GM19240 (cell line): ENCODE measurements around the gene DISP2.

Experiments used
- DNase-seq: peaks from one replicate; pipeline ENCODE4 v3.0.0; 2011; ENCODE audit warnings: low spot score; ENCODE audit not compliant: insufficient read length

The DISP2 gene

DNA sequence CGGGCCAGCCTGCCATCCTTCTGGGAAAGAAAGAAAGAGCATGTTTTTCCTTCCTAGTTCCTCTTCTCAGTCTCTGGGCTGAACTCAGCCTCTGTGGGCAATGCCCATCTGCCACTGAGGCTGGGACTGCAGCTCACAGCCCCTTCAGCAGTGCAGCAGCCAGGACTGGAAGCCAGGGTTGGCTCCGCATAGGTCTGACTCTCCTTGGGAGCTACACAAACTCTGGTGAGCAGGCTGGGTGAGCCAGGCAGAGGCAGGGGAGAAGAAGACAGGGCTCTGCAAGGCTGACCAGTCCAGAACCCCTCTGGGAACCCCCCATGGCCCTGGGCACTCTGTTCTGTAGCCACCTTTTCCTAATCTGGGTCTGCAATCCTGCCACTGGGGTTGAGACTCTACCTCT is 3.6 kb downstream of the DISP2 start:
- no peak for DNase-seq

DNA sequence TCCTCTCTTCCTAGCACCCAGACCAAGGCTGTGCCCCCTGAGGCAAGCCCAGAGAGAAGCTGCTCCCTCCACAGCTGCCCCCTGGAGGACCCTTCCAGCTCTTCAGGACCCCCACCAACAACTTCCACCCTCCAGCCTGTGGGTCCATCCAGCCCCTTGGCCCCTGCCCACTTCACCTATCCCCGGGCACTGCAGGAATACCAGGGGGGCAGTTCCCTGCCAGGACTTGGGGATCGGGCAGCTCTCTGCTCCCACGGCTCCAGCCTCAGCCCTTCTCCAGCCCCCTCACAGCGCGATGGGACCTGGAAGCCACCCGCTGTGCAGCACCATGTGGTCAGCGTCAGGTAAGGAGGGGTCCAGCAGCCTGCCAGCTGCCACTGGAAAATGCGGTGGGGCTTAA is 5.6 kb downstream of the DISP2 start:
- no peak for DNase-seq

DNA sequence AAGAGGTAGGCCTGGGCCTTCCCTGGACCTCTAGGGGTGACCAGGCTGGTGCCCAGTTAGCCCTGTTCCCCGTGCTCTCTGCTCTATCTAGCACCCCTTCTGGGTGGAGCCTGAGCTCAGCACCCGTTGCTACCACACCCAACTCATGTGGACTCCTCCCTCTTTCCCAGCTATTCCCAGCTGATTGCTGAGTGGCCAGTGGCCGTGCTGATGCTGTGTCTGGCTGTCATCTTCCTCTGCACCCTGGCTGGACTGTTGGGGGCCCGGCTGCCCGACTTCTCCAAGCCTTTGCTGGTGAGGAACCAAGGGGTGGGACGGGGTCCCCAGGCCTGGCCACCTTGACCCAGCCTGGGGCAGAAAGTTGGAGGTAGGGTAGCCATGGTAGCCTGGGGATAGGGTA is 6.2 kb downstream of the DISP2 start:
- no peak for DNase-seq

DNA sequence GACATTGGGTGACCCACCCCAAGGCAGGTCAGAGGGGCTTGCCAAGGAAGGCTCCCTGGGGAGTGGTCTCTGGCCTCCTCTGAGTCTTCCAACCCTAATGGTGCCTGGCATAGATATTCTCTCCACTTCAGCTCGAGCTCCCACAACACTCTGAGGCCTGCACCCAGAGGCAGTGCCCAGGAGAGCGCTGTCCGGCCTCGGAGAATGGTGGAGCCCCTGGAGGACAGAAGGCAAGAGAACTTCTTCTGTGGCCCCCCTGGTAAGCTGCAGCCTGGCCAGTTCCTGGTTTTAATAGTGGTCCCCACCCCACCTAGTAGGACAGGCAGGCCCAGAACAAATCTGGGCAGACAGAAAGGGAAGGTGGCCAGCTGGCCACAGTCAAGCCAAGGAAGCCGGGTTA is 7.0 kb downstream of the DISP2 start:
- DNase-seq: no peak

DNA sequence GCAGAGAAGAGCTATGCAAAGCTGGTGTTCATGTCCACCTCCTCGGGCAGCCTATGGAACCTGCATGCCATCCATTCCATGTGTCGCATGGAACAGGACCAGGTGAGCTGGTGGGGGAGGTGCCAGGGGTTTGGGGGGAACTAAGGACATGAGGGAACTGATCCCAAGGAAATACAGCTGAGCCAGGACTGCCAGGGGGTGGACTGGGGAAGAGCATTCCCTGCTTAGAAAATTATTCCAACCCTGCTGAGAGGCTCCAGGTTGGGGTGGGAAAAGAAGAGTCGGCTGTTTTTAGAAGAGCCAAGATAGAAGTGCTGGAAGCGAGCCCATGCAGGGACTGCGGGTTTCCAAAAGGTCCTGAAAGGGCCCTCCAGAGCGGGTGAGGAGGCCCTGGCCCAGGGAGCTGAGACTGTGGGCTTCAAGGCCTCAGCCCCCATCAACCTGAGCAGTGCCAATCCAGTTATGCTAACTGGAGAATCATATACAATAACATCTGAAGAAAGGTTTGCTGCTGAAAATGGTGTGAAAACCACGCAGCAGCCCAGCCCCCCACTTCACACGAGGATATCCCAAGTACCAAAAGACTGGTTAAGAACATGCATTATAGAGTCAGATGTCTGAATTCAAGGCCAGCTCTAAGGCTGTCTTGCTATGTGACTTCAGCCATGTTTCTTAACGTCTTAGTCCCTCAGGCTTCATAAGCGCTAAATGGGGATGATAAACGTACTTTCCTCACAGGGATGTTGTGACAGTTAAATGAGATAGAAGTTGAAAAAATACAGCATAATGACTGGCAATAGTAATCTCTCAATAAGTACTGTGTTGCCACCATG is 7.8 kb downstream of the DISP2 start:
- DNase-seq: no peak

DNA sequence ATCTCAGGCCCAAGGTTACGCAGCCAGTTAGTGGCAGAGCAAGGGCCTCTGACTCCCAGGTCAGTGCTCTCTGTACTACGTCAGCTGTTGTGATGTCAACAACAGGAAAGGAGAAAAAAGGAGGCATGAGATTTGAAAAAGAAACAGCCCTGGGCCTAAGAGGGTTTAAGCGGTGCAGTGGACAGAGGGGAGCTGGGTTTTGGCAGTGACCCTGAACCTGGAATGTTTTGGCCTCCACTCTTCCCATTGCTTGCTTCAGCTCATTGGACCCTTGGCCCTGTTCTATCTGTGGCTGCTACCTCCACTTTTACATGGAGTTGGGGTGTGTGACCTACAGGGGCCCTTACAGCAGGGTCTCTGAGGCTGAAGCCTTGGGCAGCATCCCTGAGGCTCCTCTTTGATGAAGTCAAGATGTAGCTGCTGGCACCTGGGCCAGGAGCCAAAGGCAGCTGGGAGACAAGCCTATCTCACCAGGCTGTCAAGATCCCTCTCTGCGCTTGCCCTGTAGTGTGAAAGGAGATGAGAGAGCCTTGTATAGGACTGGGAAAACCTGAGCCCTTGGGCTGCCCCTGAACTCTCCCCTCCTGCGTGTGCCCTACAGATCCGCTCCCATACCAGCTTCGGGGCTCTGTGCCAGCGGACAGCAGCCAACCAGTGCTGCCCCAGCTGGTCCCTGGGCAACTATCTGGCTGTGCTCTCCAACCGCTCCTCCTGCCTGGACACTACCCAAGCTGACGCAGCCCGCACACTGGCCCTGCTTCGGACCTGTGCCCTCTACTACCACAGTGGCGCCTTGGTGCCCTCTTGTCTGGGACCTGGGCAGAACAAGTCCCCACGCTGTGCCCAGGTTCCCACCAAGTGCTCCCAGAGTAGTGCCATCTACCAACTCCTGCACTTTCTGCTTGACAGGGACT is 8.7 kb downstream of the DISP2 start:
- DNase-seq: no peak

DNA sequence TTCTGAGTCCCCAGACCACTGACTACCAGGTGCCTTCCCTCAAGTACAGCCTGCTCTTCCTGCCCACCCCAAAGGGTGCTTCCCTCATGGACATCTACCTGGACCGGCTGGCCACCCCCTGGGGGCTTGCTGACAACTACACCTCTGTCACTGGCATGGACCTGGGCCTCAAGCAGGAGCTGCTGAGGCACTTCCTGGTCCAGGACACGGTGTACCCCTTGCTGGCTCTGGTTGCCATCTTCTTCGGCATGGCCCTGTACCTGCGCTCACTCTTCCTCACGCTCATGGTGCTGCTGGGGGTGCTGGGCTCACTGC is 9.3 kb downstream of the DISP2 start:
- no peak for DNase-seq

DNA sequence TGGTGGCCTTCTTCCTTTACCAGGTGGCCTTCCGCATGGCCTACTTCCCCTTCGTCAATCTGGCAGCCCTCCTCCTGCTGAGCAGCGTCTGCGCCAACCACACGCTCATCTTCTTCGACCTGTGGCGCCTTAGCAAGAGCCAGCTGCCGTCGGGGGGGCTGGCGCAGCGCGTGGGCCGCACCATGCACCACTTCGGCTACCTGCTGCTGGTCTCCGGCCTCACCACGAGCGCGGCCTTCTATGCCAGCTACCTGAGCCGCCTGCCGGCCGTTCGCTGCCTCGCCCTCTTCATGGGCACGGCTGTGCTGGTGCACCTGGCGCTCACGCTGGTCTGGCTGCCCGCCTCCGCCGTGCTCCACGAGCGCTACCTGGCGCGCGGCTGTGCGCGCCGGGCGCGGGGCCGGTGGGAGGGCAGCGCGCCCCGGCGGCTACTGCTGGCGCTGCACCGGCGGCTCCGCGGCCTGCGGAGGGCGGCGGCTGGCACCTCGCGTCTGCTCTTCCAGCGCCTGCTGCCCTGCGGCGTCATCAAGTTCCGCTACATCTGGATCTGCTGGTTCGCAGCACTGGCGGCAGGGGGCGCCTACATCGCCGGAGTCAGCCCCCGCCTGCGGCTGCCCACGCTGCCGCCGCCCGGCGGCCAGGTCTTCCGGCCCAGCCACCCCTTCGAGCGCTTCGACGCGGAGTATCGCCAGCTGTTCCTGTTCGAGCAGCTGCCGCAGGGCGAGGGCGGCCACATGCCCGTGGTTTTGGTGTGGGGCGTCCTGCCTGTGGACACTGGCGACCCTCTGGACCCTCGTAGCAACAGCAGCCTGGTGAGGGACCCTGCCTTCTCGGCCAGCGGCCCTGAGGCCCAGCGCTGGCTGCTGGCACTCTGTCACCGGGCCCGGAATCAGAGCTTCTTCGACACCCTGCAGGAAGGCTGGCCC is 9.9 kb downstream of the DISP2 start:
- peak; percentile 83 for DNase-seq

DNA sequence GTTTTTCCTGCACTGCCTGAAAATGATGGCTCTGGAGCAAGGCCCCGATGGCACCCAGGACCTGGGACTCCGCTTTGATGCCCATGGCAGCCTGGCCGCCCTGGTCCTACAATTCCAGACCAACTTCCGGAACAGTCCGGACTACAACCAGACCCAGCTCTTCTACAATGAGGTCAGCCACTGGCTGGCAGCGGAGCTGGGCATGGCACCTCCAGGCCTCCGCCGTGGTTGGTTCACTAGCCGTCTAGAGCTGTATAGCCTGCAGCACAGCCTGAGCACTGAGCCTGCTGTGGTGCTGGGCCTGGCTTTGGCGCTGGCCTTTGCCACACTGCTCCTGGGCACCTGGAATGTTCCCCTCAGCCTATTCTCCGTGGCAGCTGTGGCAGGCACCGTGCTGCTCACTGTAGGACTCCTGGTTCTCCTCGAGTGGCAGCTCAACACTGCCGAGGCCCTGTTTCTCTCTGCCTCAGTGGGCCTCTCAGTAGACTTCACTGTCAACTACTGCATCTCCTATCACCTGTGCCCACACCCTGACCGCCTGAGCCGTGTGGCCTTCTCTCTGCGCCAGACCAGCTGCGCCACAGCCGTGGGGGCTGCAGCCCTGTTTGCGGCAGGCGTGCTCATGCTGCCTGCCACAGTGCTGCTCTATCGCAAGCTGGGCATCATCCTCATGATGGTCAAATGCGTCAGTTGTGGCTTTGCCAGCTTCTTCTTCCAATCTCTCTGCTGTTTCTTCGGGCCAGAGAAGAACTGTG is 10.9 kb downstream of the DISP2 start:
- DNase-seq: no peak

DNA sequence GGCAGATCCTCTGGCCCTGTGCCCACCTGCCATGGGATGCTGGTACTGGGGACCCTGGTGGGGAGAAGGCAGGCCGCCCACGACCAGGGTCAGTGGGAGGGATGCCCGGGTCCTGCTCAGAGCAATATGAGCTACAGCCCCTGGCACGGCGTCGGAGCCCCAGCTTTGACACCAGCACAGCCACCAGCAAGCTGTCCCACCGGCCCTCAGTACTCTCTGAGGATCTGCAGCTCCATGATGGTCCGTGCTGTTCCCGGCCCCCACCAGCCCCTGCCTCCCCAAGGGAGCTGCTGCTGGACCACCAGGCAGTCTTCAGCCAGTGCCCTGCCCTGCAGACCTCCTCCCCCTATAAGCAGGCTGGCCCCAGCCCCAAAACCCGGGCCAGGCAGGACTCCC is 11.5 kb downstream of the DISP2 start:
- DNase-seq: no peak

DNA sequence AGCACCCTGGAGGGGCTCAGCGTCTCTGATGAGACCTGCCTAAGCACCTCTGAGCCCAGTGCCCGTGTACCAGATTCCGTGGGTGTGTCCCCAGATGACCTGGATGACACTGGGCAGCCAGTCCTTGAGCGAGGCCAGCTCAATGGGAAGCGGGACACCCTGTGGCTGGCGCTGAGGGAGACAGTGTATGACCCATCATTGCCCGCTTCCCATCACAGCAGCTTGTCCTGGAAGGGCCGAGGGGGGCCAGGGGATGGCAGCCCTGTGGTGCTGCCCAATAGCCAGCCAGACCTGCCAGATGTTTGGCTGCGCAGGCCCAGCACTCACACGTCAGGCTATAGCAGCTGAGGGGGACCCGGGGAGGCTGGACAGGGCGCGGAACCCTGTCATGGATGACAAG is 12.0 kb downstream of the DISP2 start:
- no peak for DNase-seq

DNA sequence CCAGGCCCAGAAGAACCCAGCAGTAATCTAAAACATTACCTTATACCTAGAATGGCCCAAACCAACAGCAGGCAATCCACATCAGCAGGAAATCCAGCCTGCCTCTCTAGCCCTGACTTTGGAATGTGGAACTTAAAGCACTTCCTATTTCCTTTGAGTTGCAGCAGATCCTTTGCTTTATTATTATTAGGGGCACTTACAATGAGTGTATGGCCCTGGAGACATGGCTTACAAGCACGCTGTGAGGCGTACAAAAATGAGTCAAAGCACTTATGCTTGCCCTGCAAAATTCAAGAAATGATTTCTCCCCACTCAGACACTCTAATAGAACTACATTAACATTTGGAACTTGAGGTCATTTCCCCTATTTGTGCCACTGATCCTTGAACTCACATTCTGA is 15.0 kb downstream of the DISP2 start:
- DNase-seq: no peak

DNA sequence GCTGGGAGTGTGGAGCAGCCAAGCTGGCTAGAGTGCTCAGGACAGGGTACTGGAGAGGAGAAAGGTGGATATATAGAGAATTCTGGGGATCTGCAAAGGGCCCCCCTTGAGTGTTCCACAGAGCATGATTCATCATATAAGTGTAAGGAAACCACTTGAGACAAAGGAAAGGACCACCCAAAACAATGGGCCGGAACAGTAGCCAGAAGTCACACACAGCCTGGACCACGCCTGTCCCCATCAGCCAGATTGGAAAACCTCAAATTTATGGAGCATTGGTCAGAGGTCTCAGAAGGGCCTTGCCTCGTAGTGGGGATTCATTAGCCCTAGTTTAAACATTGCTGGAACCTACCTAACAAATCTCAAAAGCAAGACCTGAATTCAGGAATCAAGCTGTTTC is 19.6 kb downstream of the DISP2 start:
- no peak for DNase-seq

DNA sequence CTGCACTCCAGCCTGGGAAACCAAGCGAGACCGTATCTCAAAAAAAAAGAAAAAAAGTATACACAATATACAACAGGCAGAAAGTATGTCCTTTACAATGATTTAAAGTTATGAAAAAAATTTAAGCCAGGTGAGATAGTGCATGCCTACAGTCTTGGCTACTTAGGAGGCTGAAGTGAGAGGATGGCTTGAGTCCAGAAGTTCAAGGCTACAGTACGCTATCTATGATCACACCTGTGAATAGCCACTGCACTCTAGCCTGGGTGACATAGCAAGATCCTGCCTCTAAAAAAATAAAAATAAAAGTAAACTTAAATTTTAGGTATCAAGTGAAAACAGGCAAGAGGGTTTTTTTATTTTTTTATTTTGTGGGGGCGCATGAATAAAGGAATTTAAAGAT is 21.4 kb downstream of the DISP2 start:
- no peak for DNase-seq

DNA sequence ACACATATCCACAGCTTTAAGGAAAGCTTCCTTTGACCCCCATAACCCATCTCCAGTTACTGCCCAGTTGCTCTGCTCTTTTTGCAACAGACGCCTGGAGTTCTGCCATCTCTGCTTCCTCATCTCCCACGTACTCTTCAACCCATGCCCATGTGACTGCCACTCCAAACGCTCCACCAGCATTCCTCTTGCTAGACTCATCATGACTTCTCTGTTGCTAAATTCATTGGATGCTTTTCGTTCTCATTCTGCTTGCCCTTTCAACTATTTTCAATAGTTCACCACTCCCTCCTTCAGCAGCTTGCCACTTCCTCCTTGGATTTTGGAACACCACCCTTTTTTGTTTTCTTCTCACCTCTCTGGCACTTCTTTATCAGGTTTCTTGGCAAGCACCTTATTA is 21.8 kb downstream of the DISP2 start:
- DNase-seq: no peak

DNA sequence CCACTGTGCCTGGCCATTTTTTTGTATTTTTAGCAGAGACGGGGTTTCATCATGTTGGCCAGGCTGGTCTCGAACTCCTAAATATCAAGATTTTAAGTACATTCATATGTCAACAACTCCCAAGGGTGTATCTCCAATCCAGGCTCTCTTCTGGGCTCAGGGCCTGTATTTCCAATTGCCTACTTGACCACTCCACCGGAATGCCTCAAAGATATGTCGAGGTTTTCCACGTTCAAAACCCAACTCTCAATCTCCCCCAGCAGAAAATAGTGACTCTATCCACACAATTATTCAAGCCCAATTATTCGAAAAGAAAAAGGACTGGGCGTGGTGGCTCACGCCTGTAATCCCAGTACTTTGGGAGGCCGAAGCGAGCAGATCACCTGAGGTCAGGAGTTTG is 22.6 kb downstream of the DISP2 start:
- DNase-seq: no peak

DNA sequence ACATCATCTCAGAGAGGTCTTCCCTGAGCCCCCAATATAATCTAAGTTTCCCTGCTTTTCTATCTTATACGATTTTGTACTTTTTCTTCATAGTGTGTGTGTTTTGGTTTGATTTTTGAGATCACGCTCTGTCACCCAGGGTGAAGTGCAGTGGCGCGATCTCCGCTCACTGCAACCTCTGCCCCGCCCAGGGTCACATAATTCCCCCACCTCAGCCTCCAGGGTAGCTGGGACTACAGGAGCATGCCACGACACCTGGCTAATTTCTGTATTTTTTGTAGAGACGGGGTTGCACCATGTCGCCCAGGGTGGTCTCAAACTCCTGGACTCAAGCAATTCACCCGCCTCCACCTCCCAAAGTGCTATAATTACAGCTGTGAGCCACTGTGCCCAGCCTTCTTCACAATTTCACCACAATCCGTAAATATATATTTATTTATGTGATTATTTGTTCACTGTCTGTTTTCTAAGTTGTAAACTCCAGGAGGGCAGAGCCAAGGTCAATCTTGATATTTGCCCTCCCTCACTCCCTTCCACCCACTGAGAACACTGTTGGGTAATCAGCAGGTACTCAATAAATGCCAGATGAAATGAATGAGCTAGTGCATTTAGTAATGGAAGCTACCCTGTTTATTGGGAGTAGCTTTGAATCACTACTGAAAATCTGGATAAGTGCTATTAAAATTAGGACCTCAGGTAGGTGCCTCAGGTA is 24.0 kb downstream of the DISP2 start:
- DNase-seq: no peak

DNA sequence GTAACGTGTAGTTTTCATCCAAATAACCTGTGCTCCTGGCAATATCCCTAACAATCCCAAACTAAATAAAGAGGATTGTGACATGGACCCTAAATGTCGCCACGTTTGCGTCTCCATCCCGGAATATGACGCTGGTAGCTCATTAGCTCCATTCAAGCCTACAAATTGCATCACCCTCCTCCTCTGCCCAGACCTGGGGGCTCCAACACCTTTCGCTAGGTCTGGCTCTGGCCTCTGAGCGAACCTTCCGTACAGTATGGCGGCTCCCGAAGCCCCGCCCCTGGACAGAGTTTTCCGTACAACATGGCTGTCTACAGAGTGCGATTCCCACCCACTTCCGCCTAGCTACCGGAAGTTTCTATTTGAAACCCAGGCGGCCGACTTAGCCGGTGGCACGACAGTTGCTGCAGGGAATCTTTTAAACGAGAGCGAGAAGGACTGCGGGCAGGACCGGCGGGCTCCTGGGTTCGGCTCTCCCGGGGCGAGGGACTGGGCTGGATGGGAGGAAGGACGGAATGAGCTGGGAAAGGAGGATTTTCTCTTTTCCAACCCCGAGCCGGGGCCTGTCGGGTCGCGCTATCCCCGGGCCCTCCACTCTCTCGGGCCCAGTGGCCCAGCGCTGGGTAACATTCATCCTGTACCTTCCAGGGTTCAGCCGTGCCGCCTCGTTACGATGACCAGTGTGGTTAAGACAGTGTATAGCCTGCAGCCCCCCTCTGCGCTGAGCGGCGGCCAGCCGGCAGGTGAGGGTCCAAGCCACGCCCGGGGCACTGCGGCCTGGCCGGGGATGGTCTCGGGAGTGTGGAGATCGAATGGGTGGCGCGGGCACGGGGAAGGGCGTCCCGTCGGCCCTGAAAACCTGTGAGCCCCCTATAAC is 24.8 kb downstream of the DISP2 start, which contains the start of gene KNSTRN:
KNSTRN (plus strand) TSS at position 142 of the 877 bp plus-strand sequence; CDS start at position 257, 115 bp downstream.
- peak; percentile 88 for DNase-seq

DNA sequence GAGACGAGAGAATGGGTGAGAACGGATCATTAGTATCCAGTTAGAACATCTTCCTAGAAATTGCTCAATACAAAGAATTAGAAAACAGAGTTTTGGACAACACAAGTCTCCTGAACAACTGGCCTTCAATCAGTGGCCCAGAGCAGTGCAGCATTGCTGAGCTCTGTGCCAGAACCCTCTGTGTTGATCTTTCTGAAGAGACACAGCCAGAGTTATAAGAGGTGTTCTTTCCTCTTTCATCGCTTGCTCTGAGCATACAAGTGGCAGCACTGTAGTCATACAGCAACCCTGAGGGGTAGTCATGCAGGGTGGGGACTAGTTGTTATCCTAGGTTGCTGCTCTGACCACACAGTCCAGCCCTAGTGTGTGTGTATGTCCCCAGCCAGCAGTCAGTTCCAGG is 28.5 kb downstream of the DISP2 start:
- no peak for DNase-seq
